IPS DF 6.9 (cell line): ENCODE results near the gene ANXA11.

ENCODE experiments used
- DNase-seq: peaks from one replicate; pipeline ENCODE4 v3.0.0-alpha.2; 2013; ENCODE audit warnings: low read depth, low spot score
- H3K27ac ChIP-seq: one replicate; pipeline ENCODE4 v1.5.1; 2013; ENCODE audit warnings: low read length, control low read depth
- H3K27me3 ChIP-seq: 2 replicates; pipeline ENCODE4 v1.6.1; 2013; ENCODE audit warnings: mild to moderate bottlenecking, low read length; ENCODE audit not compliant: control insufficient read depth, insufficient read depth
- H3K36me3 ChIP-seq: 2 replicates; pipeline ENCODE4 v1.6.1; 2013; ENCODE audit warnings: low read length; ENCODE audit not compliant: control insufficient read depth, insufficient read depth
- H3K4me1 ChIP-seq: 2 replicates; pipeline ENCODE4 v1.6.1; 2013; ENCODE audit warnings: low read length; ENCODE audit not compliant: control insufficient read depth, insufficient read depth
- H3K4me3 ChIP-seq: 2 replicates; pipeline ENCODE4 v1.5.1; 2013; ENCODE audit warnings: mild to moderate bottlenecking, low read length
- H3K9me3 ChIP-seq: 2 replicates; pipeline ENCODE4 v1.6.1; 2013; ENCODE audit warnings: low read length, inconsistent platforms; ENCODE audit not compliant: control insufficient read depth, insufficient read depth
- WGBS: extraction: QIAGEN DNeasy Blood & Tissue Kit; methylation state at CpG from one replicate; pipeline ENCODE4 v1.1.7; 2013; ENCODE audit warnings: mixed read lengths, missing lambda C conversion rate; ENCODE audit not compliant: insufficient read length, insufficient coverage; 5-methylcytosine and 5-hydroxymethylcytosine counted together

ANXA11 gene

DNA sequence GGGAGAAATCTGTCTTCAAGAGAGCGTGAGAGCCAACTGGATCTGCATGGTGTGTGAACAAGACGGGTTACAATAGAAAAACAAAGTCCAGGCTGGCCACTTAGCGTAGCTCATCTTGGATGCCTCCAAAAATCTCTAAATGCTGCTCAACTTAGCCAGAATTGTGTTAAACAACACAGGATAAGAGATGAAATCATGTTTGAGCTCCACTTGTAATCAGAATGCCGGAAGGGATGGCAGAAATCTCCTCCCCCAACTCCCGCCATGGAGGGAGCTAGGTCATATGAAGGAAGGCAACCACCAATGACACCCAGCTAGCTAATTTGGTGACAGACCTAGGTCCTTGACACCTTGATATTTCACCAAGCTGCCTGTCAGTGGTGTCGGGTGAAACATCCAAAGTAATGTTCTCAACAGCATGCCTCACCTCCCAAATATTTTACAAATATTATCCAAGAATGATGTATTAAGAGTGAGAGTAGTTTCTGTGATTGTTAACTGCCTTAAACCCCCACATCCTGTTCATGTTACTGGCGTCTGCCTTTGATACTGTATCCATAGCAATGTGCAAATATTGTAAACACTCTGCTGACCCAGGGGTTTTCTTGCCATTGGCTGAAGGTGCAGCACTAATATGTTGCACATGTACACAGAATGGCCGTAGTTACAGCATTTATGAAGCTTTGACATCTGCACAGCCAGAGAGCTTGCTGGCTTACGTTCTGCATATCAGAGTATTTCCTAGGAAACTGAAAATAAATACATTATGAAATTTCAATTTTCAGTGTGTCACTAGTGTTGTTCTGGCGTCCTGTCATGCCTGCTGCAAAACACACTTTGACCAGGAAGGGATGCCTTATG is 101.0 kb downstream of the ANXA11 start:
- WGBS = no CpG with 5 or more reads among the region's 10 CpGs
- no peak overlapping the region for H3K27ac ChIP-seq
- H3K4me1 ChIP-seq = no peaks in the 10 kb centered on the region
- no peak for DNase-seq
- no peak overlapping the region for H3K4me3 ChIP-seq
- H3K9me3 ChIP-seq = peaks cover 3% of the 10 kb centered on the region
- no peaks in the 10 kb centered on the region for H3K36me3 ChIP-seq
- H3K27me3 ChIP-seq = no peaks in the 10 kb centered on the region
